HepG2 (cell line): ENCODE data around the gene SEC14L2. TPM values are rescaled to one million over a fixed set of nuclear protein-coding genes. Genes with fewer than 3 reads are reported as not detected.

Experiments
- FOXA1 ChIP-seq, 2 experiments: fragments of 450-650 bp in 1 of 2; sonication (generic) in 1 of 2; formaldehyde crosslinking in 1 of 2; IDR thresholded peaks; 2 replicates each; pipeline versions ENCODE4 v1.4.0 to v1.6.1; 2016 to 2020; ENCODE audit warnings: missing genetic modification reagents in 1 of 2
- KAT8 ChIP-seq: IDR thresholded peaks from 2 replicates; pipeline ENCODE4 v1.6.1; 2016; ENCODE audit warnings: missing genetic modification reagents, missing compliant biosample characterization
- MAF1 ChIP-seq: sonication (generic); formaldehyde crosslinking; IDR thresholded peaks from 2 replicates; pipeline ENCODE4 v1.5.0; 2020; ENCODE audit warnings: missing genetic modification reagents, borderline replicate concordance
- MZF1 ChIP-seq: sonication (generic); formaldehyde crosslinking; IDR thresholded peaks from 2 replicates; pipeline ENCODE4 v1.8.1; 2023; ENCODE audit warnings: mild to moderate bottlenecking, missing genetic modification reagents, borderline replicate concordance
- NPAS2 ChIP-seq: sonication (generic); formaldehyde crosslinking; IDR thresholded peaks from 2 replicates; pipeline ENCODE4 v1.8.0; 2022; ENCODE audit warnings: mild to moderate bottlenecking, missing genetic modification reagents, borderline replicate concordance
- RXRB ChIP-seq: IDR thresholded peaks from 2 replicates; pipeline ENCODE4 v1.6.1; 2016; ENCODE audit warnings: borderline replicate concordance, missing genetic modification reagents, missing compliant biosample characterization
- SOX6 ChIP-seq, 2 experiments: fragments of 450-650 bp in 1 of 2; sonication (generic) in 1 of 2; formaldehyde crosslinking in 1 of 2; IDR thresholded peaks; 2 replicates each; pipeline versions ENCODE4 v1.4.0 to v1.6.1; 2017 to 2020; ENCODE audit warnings: antibody characterized with exemption in 1 of 2, mild to moderate bottlenecking in 1 of 2, missing genetic modification reagents in 1 of 2
- ZFY ChIP-seq: sonication (generic); formaldehyde crosslinking; IDR thresholded peaks from 2 replicates; pipeline ENCODE4 v1.4.0; 2020; ENCODE audit warnings: missing genetic modification reagents
- ZNF431 ChIP-seq: sonication (generic); formaldehyde crosslinking; IDR thresholded peaks from 2 replicates; pipeline ENCODE4 v1.9.0; 2022; ENCODE audit warnings: missing genetic modification reagents, low read depth, mild to moderate bottlenecking, borderline replicate concordance
- ZNF552 ChIP-seq: sonication (generic); formaldehyde crosslinking; IDR thresholded peaks from 2 replicates; pipeline ENCODE4 v1.9.0; 2022; ENCODE audit warnings: missing genetic modification reagents, mild to moderate bottlenecking, borderline replicate concordance
- ZNF839 ChIP-seq: sonication (generic); formaldehyde crosslinking; IDR thresholded peaks from 2 replicates; pipeline ENCODE4 v1.4.0; 2020; ENCODE audit warnings: missing genetic modification reagents, mild to moderate bottlenecking, borderline replicate concordance
- ZNF879 ChIP-seq: sonication (generic); formaldehyde crosslinking; IDR thresholded peaks from 2 replicates; pipeline ENCODE4 v1.8.1; 2023; ENCODE audit warnings: missing genetic modification reagents
- polyA plus RNA-seq, 8 experiments: library from polyadenylated mRNA; depleted of rRNA in 3 of 8; stranded (reverse) in 7 of 8; unstranded in 1 of 8; fragments of >200 nt; fragmentation: Illumina TruSeq in 4 of 8; extraction: Trizol in 4 of 8; gene quantifications; 2 replicates each; pipeline versions ENCODE4 v1.2.1 to v1.2.3, GENCODE V29; 2011 to 2016; ENCODE audit warnings: low read depth in 4 of 8, missing spikeins in 1 of 8, mixed read lengths in 1 of 8; ENCODE audit not compliant: insufficient read depth in 1 of 8
- total RNA-seq, 5 experiments: library from RNA; depleted of rRNA; stranded (reverse); fragments of >200 nt; fragmentation: Illumina TruSeq; extraction: Trizol; gene quantifications; 2 replicates each; pipeline ENCODE4 v1.2.3, GENCODE V29; 2016; ENCODE audit warnings: low read depth in 1 of 5
- TF ChIP-seq, protein P1 (sequence below): sonication (generic); formaldehyde crosslinking; IDR thresholded peaks from 2 replicates; pipeline ENCODE4 v1.5.0; 2020; ENCODE audit warnings: mild to moderate bottlenecking, missing genetic modification reagents, borderline replicate concordance
- TF ChIP-seq, protein P2 (sequence below): sonication (generic); formaldehyde crosslinking; IDR thresholded peaks from 2 replicates; pipeline ENCODE4 v1.5.1; 2020; ENCODE audit warnings: missing genetic modification reagents, mild to moderate bottlenecking, borderline replicate concordance
- TF ChIP-seq, protein P3 (sequence below): sonication (generic); formaldehyde crosslinking; IDR thresholded peaks from 2 replicates; pipeline ENCODE4 v1.8.1; 2023; ENCODE audit warnings: mild to moderate bottlenecking, missing genetic modification reagents

SEC14L2 gene
- total and polyA plus RNA-seq, 2 of the 13 experiments (the other 11 are each of a cell fraction or from before 2014, with no cell fraction given) = 4.1 to 5.1 TPM

DNA sequence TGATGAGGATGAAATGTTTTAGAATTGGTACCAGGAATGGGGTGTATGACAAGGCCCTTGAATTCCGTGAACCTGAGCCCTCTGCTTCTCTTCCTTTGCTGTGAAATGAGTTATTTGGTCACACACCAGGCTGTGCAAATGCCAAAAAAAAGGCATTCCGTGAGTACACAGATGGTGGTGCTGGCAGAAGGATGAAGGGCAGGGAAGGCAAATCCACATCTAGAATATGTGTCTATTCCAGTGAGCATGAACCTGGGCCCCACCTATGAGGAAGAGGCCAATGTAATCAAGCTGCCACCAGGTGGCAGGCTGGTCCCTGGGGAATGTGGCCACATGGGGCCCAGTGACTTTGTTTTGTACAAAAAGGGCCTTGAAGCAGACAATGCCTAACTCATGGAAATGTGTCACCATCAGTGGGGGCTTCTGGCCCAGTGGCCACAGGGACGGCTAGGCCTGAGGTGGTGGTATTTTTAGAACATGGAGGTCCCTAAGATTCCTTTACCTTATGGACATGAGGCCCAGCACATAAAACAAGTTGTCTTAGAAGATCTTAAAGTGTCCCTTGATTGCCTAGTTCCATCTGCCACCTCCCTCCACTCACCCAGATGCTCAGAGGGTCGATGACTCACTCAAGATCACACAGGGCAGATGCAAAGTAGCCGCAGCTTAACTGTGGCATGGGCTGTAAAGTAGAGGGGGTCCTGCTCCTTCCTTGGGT lies 5.7 kb upstream of the SEC14L2 start (continued):
- TF ChIP-seq, protein P1, sequence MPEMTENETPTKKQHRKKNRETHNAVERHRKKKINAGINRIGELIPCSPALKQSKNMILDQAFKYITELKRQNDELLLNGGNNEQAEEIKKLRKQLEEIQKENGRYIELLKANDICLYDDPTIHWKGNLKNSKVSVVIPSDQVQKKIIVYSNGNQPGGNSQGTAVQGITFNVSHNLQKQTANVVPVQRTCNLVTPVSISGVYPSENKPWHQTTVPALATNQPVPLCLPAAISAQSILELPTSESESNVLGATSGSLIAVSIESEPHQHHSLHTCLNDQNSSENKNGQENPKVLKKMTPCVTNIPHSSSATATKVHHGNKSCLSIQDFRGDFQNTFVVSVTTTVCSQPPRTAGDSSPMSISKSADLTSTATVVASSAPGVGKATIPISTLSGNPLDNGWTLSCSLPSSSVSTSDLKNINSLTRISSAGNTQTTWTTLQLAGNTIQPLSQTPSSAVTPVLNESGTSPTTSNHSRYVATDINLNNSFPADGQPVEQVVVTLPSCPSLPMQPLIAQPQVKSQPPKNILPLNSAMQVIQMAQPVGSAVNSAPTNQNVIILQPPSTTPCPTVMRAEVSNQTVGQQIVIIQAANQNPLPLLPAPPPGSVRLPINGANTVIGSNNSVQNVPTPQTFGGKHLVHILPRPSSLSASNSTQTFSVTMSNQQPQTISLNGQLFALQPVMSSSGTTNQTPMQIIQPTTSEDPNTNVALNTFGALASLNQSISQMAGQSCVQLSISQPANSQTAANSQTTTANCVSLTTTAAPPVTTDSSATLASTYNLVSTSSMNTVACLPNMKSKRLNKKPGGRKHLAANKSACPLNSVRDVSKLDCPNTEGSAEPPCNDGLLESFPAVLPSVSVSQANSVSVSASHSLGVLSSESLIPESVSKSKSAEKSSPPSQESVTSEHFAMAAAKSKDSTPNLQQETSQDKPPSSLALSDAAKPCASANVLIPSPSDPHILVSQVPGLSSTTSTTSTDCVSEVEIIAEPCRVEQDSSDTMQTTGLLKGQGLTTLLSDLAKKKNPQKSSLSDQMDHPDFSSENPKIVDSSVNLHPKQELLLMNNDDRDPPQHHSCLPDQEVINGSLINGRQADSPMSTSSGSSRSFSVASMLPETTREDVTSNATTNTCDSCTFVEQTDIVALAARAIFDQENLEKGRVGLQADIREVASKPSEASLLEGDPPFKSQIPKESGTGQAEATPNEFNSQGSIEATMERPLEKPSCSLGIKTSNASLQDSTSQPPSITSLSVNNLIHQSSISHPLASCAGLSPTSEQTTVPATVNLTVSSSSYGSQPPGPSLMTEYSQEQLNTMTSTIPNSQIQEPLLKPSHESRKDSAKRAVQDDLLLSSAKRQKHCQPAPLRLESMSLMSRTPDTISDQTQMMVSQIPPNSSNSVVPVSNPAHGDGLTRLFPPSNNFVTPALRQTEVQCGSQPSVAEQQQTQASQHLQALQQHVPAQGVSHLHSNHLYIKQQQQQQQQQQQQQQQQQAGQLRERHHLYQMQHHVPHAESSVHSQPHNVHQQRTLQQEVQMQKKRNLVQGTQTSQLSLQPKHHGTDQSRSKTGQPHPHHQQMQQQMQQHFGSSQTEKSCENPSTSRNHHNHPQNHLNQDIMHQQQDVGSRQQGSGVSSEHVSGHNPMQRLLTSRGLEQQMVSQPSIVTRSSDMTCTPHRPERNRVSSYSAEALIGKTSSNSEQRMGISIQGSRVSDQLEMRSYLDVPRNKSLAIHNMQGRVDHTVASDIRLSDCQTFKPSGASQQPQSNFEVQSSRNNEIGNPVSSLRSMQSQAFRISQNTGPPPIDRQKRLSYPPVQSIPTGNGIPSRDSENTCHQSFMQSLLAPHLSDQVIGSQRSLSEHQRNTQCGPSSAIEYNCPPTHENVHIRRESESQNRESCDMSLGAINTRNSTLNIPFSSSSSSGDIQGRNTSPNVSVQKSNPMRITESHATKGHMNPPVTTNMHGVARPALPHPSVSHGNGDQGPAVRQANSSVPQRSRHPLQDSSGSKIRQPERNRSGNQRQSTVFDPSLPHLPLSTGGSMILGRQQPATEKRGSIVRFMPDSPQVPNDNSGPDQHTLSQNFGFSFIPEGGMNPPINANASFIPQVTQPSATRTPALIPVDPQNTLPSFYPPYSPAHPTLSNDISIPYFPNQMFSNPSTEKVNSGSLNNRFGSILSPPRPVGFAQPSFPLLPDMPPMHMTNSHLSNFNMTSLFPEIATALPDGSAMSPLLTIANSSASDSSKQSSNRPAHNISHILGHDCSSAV = no peak
- TF ChIP-seq, protein P2, sequence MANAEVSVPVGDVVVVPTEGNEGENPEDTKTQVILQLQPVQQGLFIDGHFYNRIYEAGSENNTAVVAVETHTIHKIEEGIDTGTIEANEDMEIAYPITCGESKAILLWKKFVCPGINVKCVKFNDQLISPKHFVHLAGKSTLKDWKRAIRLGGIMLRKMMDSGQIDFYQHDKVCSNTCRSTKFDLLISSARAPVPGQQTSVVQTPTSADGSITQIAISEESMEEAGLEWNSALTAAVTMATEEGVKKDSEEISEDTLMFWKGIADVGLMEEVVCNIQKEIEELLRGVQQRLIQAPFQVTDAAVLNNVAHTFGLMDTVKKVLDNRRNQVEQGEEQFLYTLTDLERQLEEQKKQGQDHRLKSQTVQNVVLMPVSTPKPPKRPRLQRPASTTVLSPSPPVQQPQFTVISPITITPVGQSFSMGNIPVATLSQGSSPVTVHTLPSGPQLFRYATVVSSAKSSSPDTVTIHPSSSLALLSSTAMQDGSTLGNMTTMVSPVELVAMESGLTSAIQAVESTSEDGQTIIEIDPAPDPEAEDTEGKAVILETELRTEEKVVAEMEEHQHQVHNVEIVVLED (CRISPR knock-in tag) = peak; percentile 34; the same call in 1 of the 2 replicates
- TF ChIP-seq MAF1 (CRISPR knock-in tag) = no peak
- no peak for TF ChIP-seq ZNF879 (CRISPR knock-in tag)
- no peak for TF ChIP-seq ZNF431 (CRISPR knock-in tag)
- TF ChIP-seq ZNF839 = no peak
- no peak for TF ChIP-seq ZNF552 (CRISPR knock-in tag)
- TF ChIP-seq KAT8 (CRISPR knock-in tag) = 0 out of 2 replicates have a peak, but pooled peaks have one; percentile 36
- TF ChIP-seq SOX6 (IDR thresholded peaks at IDR 0.05) = no peak
- peak; percentile 70 for TF ChIP-seq SOX6 (CRISPR knock-in tag; IDR thresholded peaks at IDR 0.05)
- no peak for TF ChIP-seq FOXA1 (IDR thresholded peaks at IDR 0.05)
- TF ChIP-seq FOXA1 (CRISPR knock-in tag; IDR thresholded peaks at IDR 0.05) = 0 out of 2 replicates have a peak, but pooled peaks have one; percentile 18
- no peak for TF ChIP-seq NPAS2 (CRISPR knock-in tag)
- TF ChIP-seq, protein P3, sequence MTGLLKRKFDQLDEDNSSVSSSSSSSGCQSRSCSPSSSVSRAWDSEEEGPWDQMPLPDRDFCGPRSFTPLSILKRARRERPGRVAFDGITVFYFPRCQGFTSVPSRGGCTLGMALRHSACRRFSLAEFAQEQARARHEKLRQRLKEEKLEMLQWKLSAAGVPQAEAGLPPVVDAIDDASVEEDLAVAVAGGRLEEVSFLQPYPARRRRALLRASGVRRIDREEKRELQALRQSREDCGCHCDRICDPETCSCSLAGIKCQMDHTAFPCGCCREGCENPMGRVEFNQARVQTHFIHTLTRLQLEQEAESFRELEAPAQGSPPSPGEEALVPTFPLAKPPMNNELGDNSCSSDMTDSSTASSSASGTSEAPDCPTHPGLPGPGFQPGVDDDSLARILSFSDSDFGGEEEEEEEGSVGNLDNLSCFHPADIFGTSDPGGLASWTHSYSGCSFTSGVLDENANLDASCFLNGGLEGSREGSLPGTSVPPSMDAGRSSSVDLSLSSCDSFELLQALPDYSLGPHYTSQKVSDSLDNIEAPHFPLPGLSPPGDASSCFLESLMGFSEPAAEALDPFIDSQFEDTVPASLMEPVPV (CRISPR knock-in tag) = peak; percentile 51; the same call in 1 of the 2 replicates
- peak; percentile 48 for TF ChIP-seq ZFY
- TF ChIP-seq RXRB (CRISPR knock-in tag) = peak; percentile 50; the same call in 1 of the 2 replicates
- no peak for TF ChIP-seq MZF1 (CRISPR knock-in tag)
